8988T (cell line): ENCODE results near the gene CAPN2.
A peak's percentile ranks its signal among the peaks of the same experiment; 100 is the strongest.

Experiments
- DNase-seq: peaks from one replicate; pipeline ENCODE4 v3.0.0; 2011

CAPN2 gene

GRCh38 chr1:223712194-223712849 lies at the start of gene CAPN2:
CAPN2 (plus strand) TSS chr1:223712539; CDS start chr1:223712641, 102 bp downstream.
- peak; percentile 90 for DNase-seq

- DNase-seq = no peak
Observed at GRCh38 chr1:223662943-223663342, 49.4 kb upstream of the CAPN2 start.

DNA sequence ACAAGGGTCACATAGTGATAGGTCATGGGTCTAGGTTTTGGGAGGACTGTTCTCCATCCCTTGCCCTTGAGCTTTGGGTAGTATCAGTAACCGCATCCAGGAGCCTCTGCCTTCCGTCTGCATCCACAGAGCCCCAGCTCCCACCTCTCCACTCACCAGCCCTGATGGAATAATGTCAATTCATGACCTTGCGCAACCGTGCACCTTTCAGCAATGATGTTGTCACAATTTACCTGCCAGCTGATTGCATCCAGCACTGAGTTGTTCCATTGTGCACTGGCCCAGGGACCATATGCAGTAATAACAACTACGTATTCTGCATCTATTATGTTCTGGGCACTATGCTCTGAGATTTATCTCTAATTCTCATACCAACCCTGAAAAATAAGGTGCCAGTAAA lies 48.2 kb upstream of the CAPN2 start:
- no peak for DNase-seq

GRCh38 chr1:223665592-223666312 lies 46.6 kb upstream of the CAPN2 start, which contains the start of gene CAPN8:
CAPN8 (minus strand) TSS chr1:223665701; CDS start chr1:223665646, 55 bp downstream.
- no peak for DNase-seq

DNA sequence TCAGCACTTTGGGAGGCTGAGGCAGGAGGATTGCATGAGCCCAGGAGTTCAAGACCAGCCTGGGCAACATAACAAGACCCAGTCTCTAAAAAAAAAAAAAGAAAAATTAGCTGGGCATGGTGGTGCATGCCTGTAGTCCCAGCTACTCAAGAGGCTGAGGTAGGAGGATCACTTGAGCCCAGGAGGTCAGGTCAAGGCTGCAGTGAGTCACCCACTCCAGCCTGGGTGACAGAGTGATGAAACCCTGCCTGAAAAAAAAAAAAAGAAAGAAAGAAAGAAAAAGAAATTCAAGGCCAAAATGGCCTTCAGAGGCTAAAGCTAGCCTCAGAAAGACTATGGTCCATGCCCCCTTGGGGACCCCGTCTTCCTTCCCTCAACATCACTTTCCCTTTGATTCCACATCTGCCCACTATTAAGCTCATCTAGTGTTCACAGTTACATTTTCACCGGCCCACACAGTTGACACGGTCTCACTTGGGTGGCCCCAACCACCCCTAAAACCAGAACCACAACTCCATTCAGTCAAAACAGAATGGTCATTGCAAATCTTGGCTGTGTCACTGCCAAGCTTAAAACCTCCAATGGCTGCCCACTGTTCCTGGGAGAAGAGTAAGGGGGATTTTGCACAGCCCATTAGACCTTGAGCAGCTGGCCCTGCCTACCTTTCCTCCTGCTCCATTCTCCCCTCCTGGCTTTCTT lies 44.7 kb upstream of the CAPN2 start:
- no peak for DNase-seq

DNA sequence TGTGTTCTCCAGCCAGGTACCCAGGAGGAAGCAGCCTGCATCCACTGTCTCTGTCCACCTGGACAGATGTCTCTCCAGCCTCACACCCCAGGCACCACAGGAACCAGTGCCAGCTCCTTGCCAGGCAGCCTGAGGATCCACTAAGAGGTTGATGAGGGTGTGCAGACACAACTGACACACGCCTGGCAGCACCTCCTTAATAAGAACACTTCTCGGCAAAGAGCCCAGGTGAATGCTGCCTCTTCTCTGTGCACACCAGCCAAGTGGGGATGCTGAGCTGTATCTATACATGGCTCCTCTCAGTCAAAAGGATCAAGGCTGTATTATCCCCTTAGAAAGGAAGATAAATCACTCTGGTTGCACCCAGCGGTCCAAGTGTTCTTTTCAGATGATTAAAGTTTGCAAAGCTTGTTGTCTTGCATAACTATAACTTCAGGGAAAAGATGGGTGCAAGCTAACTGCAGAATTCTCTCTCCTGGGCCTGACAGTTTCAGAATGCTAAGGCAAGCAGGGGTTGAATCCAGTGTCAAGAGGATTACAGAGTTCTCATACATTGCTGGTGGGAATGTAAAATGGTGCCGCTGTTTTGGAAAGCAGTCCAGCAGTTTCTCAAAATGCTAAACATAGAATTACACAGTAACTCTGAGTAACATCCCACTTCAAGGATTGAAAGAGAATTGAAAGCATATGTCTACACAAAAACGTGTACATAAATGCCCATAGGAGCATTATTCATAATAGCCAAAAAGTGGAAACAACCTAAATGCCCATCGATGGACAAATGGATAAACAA lies 43.1 kb upstream of the CAPN2 start:
- DNase-seq = no peak

GRCh38 chr1:223670458-223671159 lies 41.7 kb upstream of the CAPN2 start:
- DNase-seq = no peak

- no peak for DNase-seq
Observed at GRCh38 chr1:223674119-223674890, 38.0 kb upstream of the CAPN2 start.

DNA sequence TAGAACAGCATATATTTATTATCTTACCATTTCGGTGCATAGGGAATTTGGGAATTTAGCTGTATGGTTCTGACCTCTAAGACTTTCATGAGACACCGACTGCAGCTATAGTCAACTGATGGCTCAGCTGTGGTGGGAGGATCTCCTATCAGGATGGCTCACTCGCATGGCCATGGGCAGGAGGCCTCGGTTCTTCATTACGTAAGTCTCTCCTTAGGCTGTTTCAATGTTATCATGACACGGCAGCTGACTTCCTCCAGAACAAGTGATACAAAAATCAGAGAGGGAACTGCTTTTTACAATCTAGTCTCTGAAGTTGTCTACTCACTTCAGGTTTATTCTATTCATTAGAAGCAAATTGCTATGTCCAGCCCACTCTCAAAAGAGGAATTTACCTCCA lies 33.5 kb upstream of the CAPN2 start:
- no peak for DNase-seq

DNA sequence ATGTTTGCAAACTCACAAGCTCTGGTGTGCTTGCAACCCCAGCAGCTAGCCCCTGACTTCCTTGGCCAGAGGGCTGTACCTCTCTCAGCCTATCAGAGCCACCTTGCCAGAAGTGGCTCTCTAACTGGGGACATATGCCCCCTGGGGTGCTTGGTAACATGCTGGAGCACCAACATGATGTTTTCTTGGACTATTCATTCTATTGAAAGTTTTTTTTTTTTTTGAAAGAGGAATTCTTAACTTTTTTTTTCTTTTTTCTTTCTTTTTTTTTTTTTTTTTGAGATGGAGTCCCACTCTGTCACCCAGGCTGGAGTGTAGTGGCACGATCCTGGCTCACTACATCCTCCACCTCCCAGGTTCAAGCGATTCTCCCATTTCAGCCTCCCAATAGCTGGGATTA lies 32.2 kb upstream of the CAPN2 start:
- DNase-seq = no peak

GRCh38 chr1:223682502-223682901 lies 29.8 kb upstream of the CAPN2 start:
- DNase-seq = no peak

GRCh38 chr1:223683586-223684487 lies 28.5 kb upstream of the CAPN2 start:
- no peak for DNase-seq

- no peak for DNase-seq
Observed at GRCh38 chr1:223684488-223684792, 27.9 kb upstream of the CAPN2 start.

DNA sequence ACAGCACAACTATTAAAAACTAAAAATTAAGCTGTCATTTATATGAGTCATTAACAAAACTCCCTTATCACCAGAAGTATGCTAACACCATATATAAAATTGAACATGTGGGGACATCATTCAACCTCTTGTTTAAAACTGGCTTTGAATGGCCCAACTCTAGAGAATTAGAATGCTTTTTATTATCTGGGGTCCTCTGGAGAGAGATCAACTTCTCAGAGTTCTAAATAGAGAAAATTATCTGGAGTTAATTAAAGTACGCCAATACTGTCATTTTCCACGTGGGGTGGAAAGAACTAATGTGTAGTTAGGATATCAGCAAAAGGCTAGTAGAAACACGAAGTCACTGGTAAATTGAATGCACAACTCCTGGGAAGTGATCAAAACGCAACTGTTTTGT lies 21.2 kb upstream of the CAPN2 start:
- no peak for DNase-seq

GRCh38 chr1:223695014-223695548 lies 17.3 kb upstream of the CAPN2 start:
- DNase-seq = no peak

GRCh38 chr1:223695941-223696340 lies 16.4 kb upstream of the CAPN2 start:
- DNase-seq = no peak

- DNase-seq = no peak
Observed at GRCh38 chr1:223700388-223700918, 11.9 kb upstream of the CAPN2 start.

DNA sequence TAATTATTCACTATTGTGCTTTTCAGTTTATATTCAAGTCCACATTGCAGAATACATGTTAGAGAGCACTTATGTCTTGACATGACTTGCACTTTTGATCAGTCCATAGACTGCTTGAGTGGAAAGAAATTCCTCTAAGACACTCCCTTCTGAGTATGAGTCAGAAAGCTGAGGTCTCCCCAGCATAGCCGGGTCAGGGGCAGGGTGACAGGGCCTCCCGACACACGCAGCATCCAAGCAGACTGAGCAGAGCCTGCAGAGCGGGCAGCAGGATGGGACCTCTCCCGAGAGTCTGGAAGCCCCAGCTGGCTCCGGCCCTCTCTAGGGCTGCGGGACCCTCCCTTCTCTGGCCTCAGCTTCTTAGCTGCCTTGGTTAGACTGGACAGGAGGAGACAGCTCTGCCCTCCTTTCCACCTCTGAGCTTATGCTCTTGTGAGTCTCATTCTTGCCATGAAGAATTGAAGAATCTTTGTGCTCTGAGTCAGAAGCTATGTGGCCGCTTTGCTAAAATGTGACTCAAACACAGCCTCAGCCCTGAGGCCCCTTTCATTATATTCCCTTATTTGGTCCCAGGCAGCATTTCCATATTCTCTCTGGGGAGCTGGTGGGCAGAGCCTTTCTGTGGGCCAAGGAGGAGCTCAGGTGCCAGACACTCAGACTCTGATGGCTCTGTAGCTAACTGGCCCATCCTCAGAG lies 11.2 kb upstream of the CAPN2 start:
- DNase-seq = peak; percentile 42
